ENCODE results near the gene SLC28A3. TPM values are rescaled to one million over a fixed set of nuclear protein-coding genes. Genes with fewer than 3 reads are reported as not detected.

The SLC28A3 gene
- total and polyA plus RNA-seq, 10 of the 15 experiments (the other 5 are each of a cell fraction or from before 2014, with no cell fraction given): 0.03 to 0.39 (median 0.07) TPM; not detected in 2

GRCh38 chr9:84386753-84387152, 46.2 kb upstream of the SLC28A3 start:
- H3K27me3 ChIP-seq (replicated peaks in 1 of 2; ENCODE audit: control insufficient read depth in 2 of 2, insufficient read depth in 2 of 2, low read length in 1 of 2): no peaks in the 10 kb centered on the region
- H3K4me1 ChIP-seq (ENCODE audit: control insufficient read depth, insufficient read depth, low read length): no peaks in the 10 kb centered on the region
- ChIA-PET RAD21 (ENCODE audit: unreplicated experiment) (interaction anchor here (1.0 kb wide), 1 partner anchor 162 kb away, joined by 3 read pairs; no protein-coding TSS in a partner anchor), POLR2A (no interaction called here), CTCF (interaction anchor here (0.7 to 1.9 kb wide), 2 partner anchors 10 to 18 kb away, joined by 3 to 15 read pairs; no protein-coding TSS in a partner anchor), SMC1A (ENCODE audit: uncharacterized antibody, unreplicated experiment) (interaction anchor here (1.6 kb wide), 1 partner anchor 10 kb away, joined by 4 read pairs; no protein-coding TSS in a partner anchor)
- H3K4me3 ChIP-seq: no peak overlapping the region
- TF ChIP-seq YBX1 (IDR thresholded peaks at IDR 0.05) (no peak), ZZZ3 (IDR thresholded peaks at IDR 0.05; ENCODE audit: control insufficient read depth, insufficient read length, low read depth) (no peak), RUNX3 (IDR thresholded peaks at IDR 0.05; ENCODE audit: low read length) (no peak), SMC3 (IDR thresholded peaks at IDR 0.05; ENCODE audit: borderline replicate concordance, low read length) (no peak), TAF1 (IDR thresholded peaks at IDR 0.05; ENCODE audit: borderline replicate concordance, low read depth, low read length) (no peak), SKIL (IDR thresholded peaks at IDR 0.05; ENCODE audit: low read depth, poor library complexity, severe bottlenecking) (no peak)
- no peak overlapping the region for H3K9ac ChIP-seq (ENCODE audit: control insufficient read depth, insufficient read depth, low read length)
- ATAC-seq (no peak), FAIRE-seq (no peak), DNase-seq (ENCODE audit: low read depth, low spot score) (no peak)
- no peak overlapping the region for H3K4me2 ChIP-seq (ENCODE audit: control insufficient read depth, insufficient read depth)
- H3K9me3 ChIP-seq (replicated peaks; ENCODE audit: control insufficient read depth, insufficient read depth, low read length): no peaks in the 10 kb centered on the region
- no TSS peak for BruUV-seq (replicated peaks)
- WGBS (ENCODE audit: insufficient coverage, insufficient replicate concordance, low lambda C conversion rate, missing lambda C conversion rate): 82% methylated on average over 1 of the region's 1 CpG
- no peaks in the 10 kb centered on the region for H4K20me1 ChIP-seq (ENCODE audit: control insufficient read depth, insufficient read depth)
- intact Hi-C loops (cut with micrococcal nuclease; ENCODE audit: unreplicated experiment): no loop called here
- H3K27ac ChIP-seq (ENCODE audit: control insufficient read depth, insufficient read depth): no peak overlapping the region
- no peaks in the 10 kb centered on the region for H3K36me3 ChIP-seq (ENCODE audit: control insufficient read depth in 2 of 2, insufficient read depth in 2 of 2, low read length in 1 of 2)
- no peaks in the 10 kb centered on the region for H3K79me2 ChIP-seq (ENCODE audit: control insufficient read depth, insufficient read depth, low read length)
- H2AFZ ChIP-seq (ENCODE audit: control insufficient read depth, low read depth, low read length): no peak overlapping the region
- in situ Hi-C loops (cut with MboI): loop anchor here (25.0 kb wide), 1 partner anchor 1401 kb away; no protein-coding TSS in a partner anchor

All from GM12878 (cell line).